ENCODE measurements around the gene RPH3AL.

RPH3AL gene

GRCh38 chr17:269616-270514, 82.7 kb downstream of the RPH3AL start:
- DNase-seq (ENCODE audit: low read depth) = no peak
- TF ChIP-seq CTCF (IDR thresholded peaks at IDR 0.05; ENCODE audit: insufficient read depth, low read depth, low read length, missing control alignments) = no peak
- H3K4me3 ChIP-seq (ENCODE audit: low read length) = no peak overlapping the region

GRCh38 chr17:266701-267667, 85.6 kb downstream of the RPH3AL start:
- no peak for TF ChIP-seq CTCF (IDR thresholded peaks at IDR 0.05; ENCODE audit: insufficient read depth, low read depth, low read length, missing control alignments)
- no peak overlapping the region for H3K4me3 ChIP-seq (ENCODE audit: low read length)
- DNase-seq (ENCODE audit: low read depth) = no peak

GRCh38 chr17:266219-266618, 86.4 kb downstream of the RPH3AL start:
- no peak for DNase-seq (ENCODE audit: low read depth)
- no peak overlapping the region for H3K4me3 ChIP-seq (ENCODE audit: low read length)
- TF ChIP-seq CTCF (IDR thresholded peaks at IDR 0.05; ENCODE audit: insufficient read depth, low read depth, low read length, missing control alignments) = no peak

GRCh38 chr17:265718-266117, 86.9 kb downstream of the RPH3AL start:
- TF ChIP-seq CTCF (IDR thresholded peaks at IDR 0.05; ENCODE audit: insufficient read depth, low read depth, low read length, missing control alignments) = no peak
- no peak overlapping the region for H3K4me3 ChIP-seq (ENCODE audit: low read length)
- DNase-seq (ENCODE audit: low read depth) = no peak

GRCh38 chr17:263773-264172, 88.8 kb downstream of the RPH3AL start:
- H3K4me3 ChIP-seq (ENCODE audit: low read length) = no peak overlapping the region
- TF ChIP-seq CTCF (IDR thresholded peaks at IDR 0.05; ENCODE audit: insufficient read depth, low read depth, low read length, missing control alignments) = no peak
- DNase-seq (ENCODE audit: low read depth) = no peak

GRCh38 chr17:263271-263670, 89.3 kb downstream of the RPH3AL start:
- TF ChIP-seq CTCF (IDR thresholded peaks at IDR 0.05; ENCODE audit: insufficient read depth, low read depth, low read length, missing control alignments) = no peak
- no peak for DNase-seq (ENCODE audit: low read depth)
- no peak overlapping the region for H3K4me3 ChIP-seq (ENCODE audit: low read length)

Measured in epithelial cell of esophagus (primary cell).